H4 (cell line): ENCODE data around the gene ITGB5. TPM values are rescaled to one million over a fixed set of nuclear protein-coding genes. Genes with fewer than 3 reads are reported as not detected.
"Not testable (repeated sequence)": the region's sequence is repeated elsewhere in the genome, so short reads cannot be mapped to it uniquely, and the experiment has no call there.

Experiments used
- DNase-seq: peaks from one replicate; pipeline ENCODE4 v3.0.0-alpha.2; 2015; ENCODE audit warnings: low spot score
- total RNA-seq: library from RNA; depleted of rRNA; stranded (reverse); fragments of >200 nt; shearing (Covaris generic); gene quantifications from 2 replicates; pipeline ENCODE4 v1.2.3, GENCODE V29; 2014

Gene ITGB5
- total RNA-seq, 1 experiment from 2014 or later: 189 TPM

DNA sequence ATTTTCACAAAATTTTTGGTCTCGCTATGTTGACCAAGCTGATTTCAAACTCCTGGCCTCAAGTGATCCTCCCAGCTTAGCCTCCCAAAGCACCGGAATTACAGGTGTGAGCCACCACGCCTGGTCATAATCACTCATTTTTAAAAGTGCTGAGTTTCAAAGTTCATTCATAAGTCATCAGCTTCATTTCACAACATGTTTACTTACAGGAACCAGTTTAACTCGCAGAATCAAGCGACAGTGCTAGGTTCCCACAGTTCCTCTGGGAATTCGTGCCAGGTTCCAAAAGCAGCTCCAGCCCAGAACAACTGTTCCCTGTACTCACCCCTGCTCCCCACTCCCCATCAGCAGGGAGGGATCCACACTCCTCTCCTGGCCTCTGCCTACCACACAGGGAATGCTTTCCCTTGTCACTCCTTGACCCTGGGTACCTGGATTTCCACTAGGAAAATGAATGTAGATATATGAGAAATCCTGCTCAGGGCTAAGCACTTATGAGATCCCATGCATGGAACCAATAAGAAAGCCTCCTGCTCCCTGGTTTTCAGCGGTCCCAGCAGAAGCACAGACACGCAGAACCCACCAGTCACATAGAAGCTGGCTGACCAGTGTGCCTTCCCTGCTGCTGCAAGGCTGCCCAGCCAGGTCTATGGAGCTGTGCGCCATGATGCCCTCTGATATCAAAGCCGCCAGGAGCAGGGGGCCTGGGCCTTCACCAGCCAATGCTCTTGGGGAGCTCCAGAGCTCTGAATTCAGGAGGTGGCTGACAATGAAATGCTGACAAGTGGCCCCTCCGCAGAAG, 72.3 kb downstream of the ITGB5 start:
- DNase-seq: no peak

- DNase-seq: no peak
Measured at GRCh38 chr3:124813541-124813940, 73.6 kb downstream of the ITGB5 start.

GRCh38 chr3:124812291-124813265, 74.6 kb downstream of the ITGB5 start:
- DNase-seq: peak; percentile 97

DNA sequence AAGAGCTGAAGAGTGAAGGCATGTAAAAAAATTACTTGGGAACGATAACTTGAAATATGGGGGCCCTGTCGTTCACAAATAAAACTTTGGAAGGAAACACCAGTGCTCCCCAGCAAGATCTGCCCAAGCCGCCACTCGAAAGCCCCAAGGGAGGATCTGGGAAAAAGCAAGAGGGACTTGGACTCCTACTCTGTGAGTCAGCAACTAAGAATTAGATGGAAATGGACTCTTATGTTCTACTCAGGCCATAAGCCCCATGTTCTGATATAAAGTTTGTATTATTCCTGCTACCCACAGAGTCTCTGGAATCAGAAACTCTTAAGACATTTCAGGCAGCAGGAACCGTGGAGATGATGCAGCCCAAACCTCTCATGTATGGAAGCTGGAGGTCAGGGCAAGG, 75.7 kb downstream of the ITGB5 start:
- DNase-seq: no peak

DNA sequence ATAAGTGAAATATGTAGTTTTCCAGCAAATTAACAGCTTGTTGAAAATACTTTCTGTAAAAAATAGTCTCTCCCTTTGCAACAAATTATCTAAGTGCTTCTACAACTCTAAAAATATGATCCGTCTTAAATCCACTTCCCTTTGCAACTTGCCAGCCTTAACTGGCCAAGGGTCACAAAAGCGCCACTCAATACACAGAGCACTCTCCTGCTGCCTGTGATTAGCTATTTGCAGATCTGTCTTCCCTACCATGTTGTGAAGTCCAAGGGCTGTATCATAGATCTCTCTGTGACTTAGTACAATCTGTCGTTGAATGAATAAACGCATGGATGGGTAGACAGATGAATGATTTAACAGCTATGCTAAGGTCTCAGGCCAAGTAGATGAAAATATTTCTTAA, 76.2 kb downstream of the ITGB5 start:
- no peak for DNase-seq

DNA sequence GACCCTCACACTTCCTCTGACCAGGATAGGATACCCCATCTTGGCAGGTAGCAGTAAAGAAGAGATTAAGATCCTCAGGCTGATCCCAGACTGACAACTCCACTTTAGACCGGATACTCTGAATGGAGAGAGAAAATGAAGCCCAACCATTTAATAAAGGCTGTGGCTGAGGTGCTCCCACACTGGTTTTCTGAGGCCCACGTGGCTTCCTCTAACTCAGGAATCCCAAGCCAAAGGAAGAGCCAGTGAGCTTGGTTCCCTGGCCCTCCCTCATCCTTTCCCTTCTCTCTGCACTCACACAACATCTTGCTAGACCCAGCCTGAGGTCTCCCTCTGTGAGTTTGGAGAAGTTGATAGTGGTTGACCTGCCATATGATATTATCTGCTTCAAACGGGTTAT, 78.1 kb downstream of the ITGB5 start:
- DNase-seq: no peak

- no peak for DNase-seq
Measured at GRCh38 chr3:124805671-124806070, 81.5 kb downstream of the ITGB5 start.

DNA sequence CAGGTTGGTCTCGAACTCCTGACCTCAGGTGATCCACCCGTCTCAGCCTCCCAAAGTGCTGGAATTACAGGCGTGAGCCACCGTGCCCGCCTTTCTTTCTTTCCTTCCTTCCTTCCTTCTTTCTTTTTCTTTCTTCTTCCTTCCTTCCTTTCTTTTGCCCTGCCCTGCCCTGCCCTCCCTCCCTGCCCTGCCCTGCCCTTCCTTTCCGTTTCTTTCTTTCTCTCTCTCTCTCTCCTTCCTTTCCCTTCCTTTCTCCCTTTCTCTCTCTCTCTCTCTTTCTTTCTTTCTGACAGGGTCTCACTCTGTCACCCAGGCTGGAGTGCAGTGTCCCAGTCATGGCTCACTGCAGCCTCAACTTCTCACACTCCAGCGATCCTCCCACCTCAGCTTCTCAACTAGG, 82.3 kb downstream of the ITGB5 start:
- DNase-seq: no peak

DNA sequence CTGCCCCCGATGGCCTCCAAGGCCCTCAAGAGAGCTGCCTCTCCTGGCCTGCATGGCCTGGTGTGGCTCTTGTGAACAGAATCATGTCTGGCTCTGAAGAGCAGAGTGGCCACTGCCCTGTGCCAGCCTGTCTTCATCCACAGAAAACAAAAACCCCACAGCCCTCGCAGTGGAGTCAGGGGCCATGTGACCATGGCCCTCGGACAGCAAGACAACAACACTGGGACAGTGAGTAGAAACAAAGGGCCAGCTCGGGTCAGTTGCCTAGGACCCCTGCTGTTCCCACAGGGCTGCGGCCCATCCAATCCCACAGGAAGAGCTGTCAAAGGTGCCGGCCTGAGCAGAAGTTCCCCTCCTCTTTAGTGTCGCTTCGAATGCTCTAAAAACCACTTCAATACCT, 84.5 kb downstream of the ITGB5 start:
- DNase-seq: no peak

GRCh38 chr3:124802061-124802698, 85.0 kb downstream of the ITGB5 start:
- DNase-seq: no peak

DNA sequence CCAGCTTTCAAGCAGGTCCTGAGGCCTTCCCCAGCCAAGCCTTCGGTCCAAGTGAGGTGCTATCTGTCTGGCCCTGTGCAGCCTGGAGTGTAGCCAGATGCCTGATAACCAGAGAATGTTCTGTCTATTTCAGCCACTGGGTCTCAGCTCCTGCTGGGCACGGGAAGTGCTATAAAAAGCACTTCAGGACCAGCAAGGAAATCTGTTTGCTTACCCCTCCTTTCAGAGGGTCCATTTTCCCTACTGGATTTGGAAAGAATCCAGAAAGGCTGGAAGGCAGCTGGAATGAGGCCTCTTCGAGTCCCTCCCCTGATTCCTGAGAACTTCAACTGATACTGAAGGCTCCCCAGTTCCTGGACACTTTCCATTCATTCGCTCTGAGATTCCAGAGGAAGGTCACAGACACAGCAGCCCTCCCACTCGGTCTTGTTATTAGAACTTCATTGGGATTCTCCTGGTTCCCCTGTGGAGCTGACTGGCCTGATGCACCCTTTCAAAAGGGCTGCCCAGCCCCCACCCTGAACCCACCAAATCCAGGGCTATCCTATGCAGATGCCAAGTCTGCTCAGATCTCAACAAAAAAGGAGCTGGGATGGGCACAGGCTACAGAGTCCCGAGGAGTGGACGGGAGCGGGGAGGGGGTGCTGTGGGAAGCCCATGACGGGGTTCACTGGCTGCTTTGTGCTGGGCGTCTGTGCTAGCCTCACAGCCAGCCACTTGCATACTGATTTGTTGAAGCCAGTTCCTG, 86.5 kb downstream of the ITGB5 start:
- DNase-seq: no peak

DNA sequence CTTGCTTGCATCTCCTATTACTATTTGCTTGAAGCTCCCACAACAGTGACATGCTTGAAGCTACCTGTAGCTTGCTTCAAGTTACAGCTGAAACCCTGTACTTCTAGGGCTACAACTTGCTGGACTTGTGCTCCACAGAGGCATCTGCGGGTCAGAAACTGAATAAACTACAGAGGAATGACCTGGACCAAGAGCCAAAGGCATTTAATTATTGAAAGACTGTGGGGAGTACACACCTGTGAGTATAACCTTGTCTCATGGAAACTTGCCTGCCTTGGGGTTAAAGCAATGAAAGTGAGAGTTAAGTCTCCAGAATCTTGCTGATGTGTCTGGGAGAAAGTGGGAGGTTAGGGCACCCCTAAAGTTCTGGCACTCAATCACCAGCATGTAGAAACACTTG, 87.1 kb downstream of the ITGB5 start:
- DNase-seq: no peak

- no peak for DNase-seq
Measured at GRCh38 chr3:124799676-124800075, 87.5 kb downstream of the ITGB5 start.

DNA sequence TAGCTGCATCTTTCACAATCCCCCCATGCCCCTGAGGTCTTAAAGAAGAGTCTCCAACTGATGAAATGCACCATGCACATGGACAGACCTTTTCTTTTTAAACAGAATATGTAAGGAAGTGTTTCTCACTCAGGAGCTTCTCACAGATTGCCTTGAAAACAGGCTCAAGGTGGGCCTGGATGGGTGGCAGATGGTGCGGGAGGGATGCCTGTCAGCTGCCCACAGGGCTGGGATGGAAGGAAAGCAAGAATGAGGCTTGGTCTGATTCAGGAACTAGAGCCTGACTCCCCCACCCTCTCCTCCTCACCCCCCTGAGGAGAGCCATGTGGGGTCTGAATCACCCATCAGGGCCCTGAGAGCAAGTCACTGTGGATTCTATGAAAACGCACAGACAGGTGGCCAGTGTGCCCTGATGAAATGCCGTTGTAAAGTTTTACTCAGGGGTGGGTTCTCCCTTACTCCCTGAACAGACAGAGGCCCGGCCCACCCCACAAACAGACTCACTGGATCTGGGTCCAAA, 89.7 kb downstream of the ITGB5 start:
- DNase-seq: no peak

DNA sequence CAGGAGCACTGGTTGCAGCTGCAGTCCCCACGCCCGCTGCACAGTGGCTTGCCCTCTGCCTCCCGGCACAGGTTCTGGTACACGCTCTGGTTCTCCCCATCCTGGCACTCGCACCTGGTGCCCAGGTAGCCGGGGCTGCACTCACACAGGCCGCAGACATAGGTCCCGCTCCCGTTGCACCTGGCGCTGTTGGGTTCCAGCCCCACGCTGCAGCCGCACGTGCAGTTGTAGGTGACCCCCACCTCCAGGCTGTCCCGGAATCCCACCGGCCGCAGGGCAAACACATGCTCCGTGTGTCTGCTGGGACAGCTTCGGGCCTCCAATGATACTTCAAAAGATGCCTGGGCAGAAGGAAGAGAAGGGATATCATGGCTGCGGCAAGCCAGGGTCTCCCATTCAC, 90.7 kb downstream of the ITGB5 start:
- DNase-seq: no peak

- DNase-seq: no peak
Measured at GRCh38 chr3:124793054-124793739, 94.0 kb downstream of the ITGB5 start.

DNA sequence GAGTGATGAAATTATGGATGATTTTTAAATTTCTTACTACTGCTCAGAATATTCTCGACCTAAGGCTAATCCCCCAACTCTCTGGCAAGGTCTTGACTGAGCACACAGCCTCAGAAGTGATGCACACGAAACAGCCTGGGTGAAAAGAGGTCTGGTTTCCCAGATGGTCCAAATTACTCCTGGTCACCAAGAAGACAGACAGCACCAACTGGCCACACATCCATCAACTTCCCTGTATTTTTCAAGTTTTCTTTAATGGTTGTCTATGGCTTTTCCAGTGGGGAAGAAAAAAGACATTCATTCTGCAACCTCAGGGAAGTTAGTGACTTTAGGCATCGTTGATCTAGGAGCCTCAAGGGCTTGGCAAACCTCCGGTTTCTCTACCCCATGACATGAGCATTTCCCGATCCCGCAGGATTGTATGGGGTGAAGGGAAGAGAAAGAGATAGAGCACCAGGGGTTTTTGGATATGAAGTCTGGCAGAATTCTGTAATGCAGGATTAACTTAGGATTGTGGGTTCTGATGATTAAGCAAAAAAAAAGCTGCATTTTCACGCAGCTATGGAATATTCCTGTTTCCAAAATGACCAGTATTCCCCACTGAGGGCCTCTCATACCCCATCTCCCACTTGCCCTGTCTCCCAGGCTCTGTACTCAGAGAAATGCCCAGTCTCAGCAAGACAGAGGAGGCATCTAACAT, 94.7 kb downstream of the ITGB5 start:
- no peak for DNase-seq

DNA sequence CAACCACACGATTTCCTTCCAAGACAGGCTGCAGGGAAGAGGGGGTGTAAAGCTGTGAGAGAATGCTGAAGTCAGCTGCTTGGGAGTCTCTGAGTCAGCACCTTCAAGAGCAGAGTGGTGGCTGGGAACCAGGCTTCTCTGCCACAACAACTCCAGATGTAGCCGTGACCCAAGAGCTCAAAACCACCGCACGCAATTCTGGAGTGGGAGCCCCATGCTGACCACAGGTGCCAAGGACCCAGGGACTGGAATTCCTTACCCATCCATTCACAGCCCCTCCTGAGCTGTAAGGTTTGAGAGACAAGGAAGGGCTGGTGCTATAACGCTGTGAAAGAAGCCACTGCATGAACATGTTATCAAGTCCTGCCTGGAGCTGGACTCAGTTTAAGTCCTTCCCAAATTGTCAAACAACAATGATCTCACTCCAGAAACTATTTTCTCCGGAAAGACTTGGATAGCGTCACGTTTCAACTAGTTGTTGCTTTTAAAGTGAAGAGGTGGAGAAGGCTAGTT, 95.5 kb downstream of the ITGB5 start:
- peak; percentile 90 for DNase-seq

GRCh38 chr3:124791142-124791541, 96.0 kb downstream of the ITGB5 start:
- DNase-seq: no peak

GRCh38 chr3:124789103-124789502, 98.1 kb downstream of the ITGB5 start:
- not testable (repeated sequence) for DNase-seq
